Neuronal stem cell (in vitro differentiated cells): ENCODE data around the gene CHRD.

Experiments
- DNase-seq: peaks from one replicate; pipeline ENCODE4 v3.0.0-alpha.2; 2013; ENCODE audit warnings: low spot score
- H2AFZ ChIP-seq: one replicate; pipeline ENCODE4 v1.6.1; 2013; ENCODE audit warnings: mild to moderate bottlenecking, low read length, inconsistent platforms
- H2AK5ac ChIP-seq: 2 replicates; pipeline ENCODE4 v1.6.1; 2013; ENCODE audit warnings: low read depth, mild to moderate bottlenecking, inconsistent platforms, low read length, moderate library complexity, mixed read lengths
- H2BK120ac ChIP-seq: 2 replicates; pipeline ENCODE4 v1.6.1; 2013; ENCODE audit warnings: low read depth, mild to moderate bottlenecking, inconsistent platforms, low read length, moderate library complexity, mixed read lengths
- H2BK12ac ChIP-seq: one replicate; pipeline ENCODE4 v1.6.1; 2013; ENCODE audit warnings: low read length, inconsistent platforms
- H2BK15ac ChIP-seq: 2 replicates; pipeline ENCODE4 v1.6.1; 2013; ENCODE audit warnings: mild to moderate bottlenecking, low read length, inconsistent platforms, mixed read lengths
- H2BK5ac ChIP-seq: one replicate; pipeline ENCODE4 v1.6.1; 2013; ENCODE audit warnings: inconsistent platforms, mild to moderate bottlenecking, low read length, moderate library complexity
- H3K14ac ChIP-seq: one replicate; pipeline ENCODE4 v1.6.1; 2013; ENCODE audit warnings: low read length, inconsistent platforms
- H3K18ac ChIP-seq: 2 replicates; pipeline ENCODE4 v1.6.1; 2013; ENCODE audit warnings: low read length, inconsistent platforms
- H3K23ac ChIP-seq: 2 replicates; pipeline ENCODE4 v1.6.1; 2013; ENCODE audit warnings: low read depth, mild to moderate bottlenecking, mixed read lengths, low read length, inconsistent platforms; ENCODE audit not compliant: poor library complexity
- H3K27ac ChIP-seq: replicated peaks from 3 replicates; pipeline ENCODE4 v1.5.1; 2013; ENCODE audit warnings: low read length, inconsistent platforms
- H3K27me3 ChIP-seq, 3 experiments: 2 replicates each; pipeline ENCODE4 v1.6.1; 2013; ENCODE audit warnings: low read length in 3 of 3, mild to moderate bottlenecking in 2 of 3, inconsistent platforms in 1 of 3, low read depth in 1 of 3, mixed read lengths in 1 of 3, moderate library complexity in 1 of 3; ENCODE audit not compliant: control insufficient read depth in 3 of 3, insufficient read depth in 3 of 3
- H3K36me3 ChIP-seq, 2 donors: replicated peaks in 1 of 2; 2 replicates each; pipeline ENCODE4 v1.6.1; 2013; ENCODE audit warnings: low read length in 2 of 2; ENCODE audit not compliant: control insufficient read depth in 2 of 2, insufficient read depth in 2 of 2
- H3K4ac ChIP-seq: 2 replicates; pipeline ENCODE4 v1.6.1; 2013; ENCODE audit warnings: inconsistent platforms, mild to moderate bottlenecking, low read length, moderate library complexity
- H3K4me1 ChIP-seq, 2 donors: 1 replicate in 1 of 2; 2 replicates in 1 of 2; pipeline ENCODE4 v1.6.1; 2013; ENCODE audit warnings: low read length in 2 of 2, low read depth in 1 of 2; ENCODE audit not compliant: control insufficient read depth in 2 of 2, insufficient read depth in 1 of 2
- H3K4me2 ChIP-seq: one replicate; pipeline ENCODE4 v1.6.1; 2013; ENCODE audit warnings: mild to moderate bottlenecking, low read length, inconsistent platforms; ENCODE audit not compliant: insufficient read depth, poor library complexity, severe bottlenecking
- H3K4me3 ChIP-seq, 2 donors: 2 replicates each; pipeline ENCODE4 v1.5.1; 2013; ENCODE audit warnings: low read length in 2 of 2, mild to moderate bottlenecking in 2 of 2, inconsistent platforms in 1 of 2, moderate library complexity in 1 of 2
- H3K79me1 ChIP-seq: one replicate; pipeline ENCODE4 v1.6.1; 2013; ENCODE audit warnings: low read depth, mild to moderate bottlenecking, inconsistent platforms, low read length, moderate library complexity
- H3K9ac ChIP-seq: one replicate; pipeline ENCODE4 v1.6.1; 2013; ENCODE audit warnings: mild to moderate bottlenecking, low read depth, low read length, inconsistent platforms; ENCODE audit not compliant: poor library complexity
- H3K9me3 ChIP-seq, 2 donors: replicated peaks in 1 of 2; 2 replicates each; pipeline versions ENCODE3 to v1.6.1; 2013; ENCODE audit warnings: low read length in 2 of 2, mild to moderate bottlenecking in 2 of 2, inconsistent platforms in 1 of 2, low read depth in 1 of 2, mixed read lengths in 1 of 2, moderate library complexity in 1 of 2; ENCODE audit not compliant: control insufficient read depth in 2 of 2, insufficient read depth in 1 of 2
- H4K8ac ChIP-seq: one replicate; pipeline ENCODE4 v1.6.1; 2013; ENCODE audit warnings: low read depth, mild to moderate bottlenecking, inconsistent platforms, low read length, moderate library complexity
- H4K91ac ChIP-seq: one replicate; pipeline ENCODE4 v1.6.1; 2013; ENCODE audit warnings: low read length, low read depth, mild to moderate bottlenecking, inconsistent platforms; ENCODE audit not compliant: poor library complexity
- WGBS, 2 donors: extraction: QIAGEN DNeasy Blood & Tissue Kit; methylation state at CpG; one replicate each; pipeline ENCODE4 v1.1.7; 2013; ENCODE audit warnings: missing lambda C conversion rate in 2 of 2, mixed read lengths in 1 of 2; ENCODE audit not compliant: insufficient read length in 2 of 2, insufficient replicate concordance in 1 of 2; ENCODE audit errors: extremely low coverage in 2 of 2; 5-methylcytosine and 5-hydroxymethylcytosine counted together

The CHRD gene

DNA sequence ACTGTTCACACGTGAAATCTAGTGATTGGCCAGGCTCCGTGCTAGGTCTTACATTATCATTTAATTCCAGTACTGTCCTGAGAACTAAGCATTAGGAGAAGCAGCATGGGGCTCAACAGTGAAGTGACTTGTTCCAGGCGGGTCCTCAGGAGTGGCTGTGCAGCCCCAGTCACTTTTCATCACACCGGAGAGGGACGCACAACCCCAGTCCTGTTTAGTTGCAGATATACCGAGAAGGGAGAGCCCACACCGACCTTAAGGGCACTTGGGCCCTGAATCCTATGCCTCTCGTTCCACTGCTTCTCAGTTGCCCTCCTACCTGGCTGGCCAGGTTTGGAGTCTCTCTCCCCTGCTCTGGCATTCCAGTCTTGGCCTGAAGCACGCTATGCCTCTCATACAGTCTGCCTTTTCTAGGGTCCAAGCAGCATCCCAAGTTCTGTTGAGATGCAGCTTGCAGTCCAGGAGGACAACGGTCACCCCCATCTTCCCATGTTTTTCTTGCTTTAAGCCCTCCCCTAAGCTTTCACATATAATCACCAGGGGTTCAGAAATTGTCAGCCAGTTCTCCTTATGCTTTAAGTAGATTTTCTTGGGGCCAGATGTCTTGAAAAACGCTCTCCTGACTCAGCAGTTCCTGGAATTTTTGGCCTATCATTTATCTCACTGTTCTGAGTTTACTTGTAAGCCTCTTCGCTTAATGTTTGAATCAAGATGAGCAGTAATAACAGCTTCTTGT lies 32.4 kb upstream of the CHRD start:
- no peak for DNase-seq
- Histone ChIP-seq H4K8ac (no peak overlapping the region), H3K4me3 (no peak overlapping the region), H3K27me3 (no peaks in the 10 kb centered on the region), H3K14ac (no peak overlapping the region), H3K18ac (no peak overlapping the region), H2AK5ac (no peak overlapping the region), H3K4me2 (no peak overlapping the region), H2BK5ac (no peak overlapping the region), H3K9me3 (no peaks in the 10 kb centered on the region), H2BK15ac (no peak overlapping the region), H3K79me1 (no peaks in the 10 kb centered on the region), H3K4ac (no peak overlapping the region), H4K91ac (no peak overlapping the region), H3K4me1 (peaks cover 13 to 14% of the 10 kb centered on the region in 2 donors), H2BK120ac (no peak overlapping the region), H2BK12ac (no peak overlapping the region), H3K27ac (no peak overlapping the region), H3K23ac (no peak overlapping the region), H3K36me3 (peaks cover 38 to 76% of the 10 kb centered on the region in 2 donors), H3K9ac (peak overlapping the region; percentile 73), H2AFZ (no peak overlapping the region)
- no CpG with 5 or more reads among the region's 12 CpGs for WGBS, 2 donors

GRCh38 chr3:184348057-184348382 lies 31.8 kb upstream of the CHRD start:
- Histone ChIP-seq H4K91ac (no peak overlapping the region), H2BK15ac (no peak overlapping the region), H2AK5ac (no peak overlapping the region), H2BK12ac (no peak overlapping the region), H3K4ac (no peak overlapping the region), H3K9me3 (no peaks in the 10 kb centered on the region), H3K27me3 (no peaks in the 10 kb centered on the region), H3K27ac (no peak overlapping the region), H3K14ac (no peak overlapping the region), H3K18ac (no peak overlapping the region), H3K4me1 (peaks cover 13 to 14% of the 10 kb centered on the region in 2 donors), H3K36me3 (peaks cover 39 to 76% of the 10 kb centered on the region in 2 donors), H3K23ac (no peak overlapping the region), H3K79me1 (no peaks in the 10 kb centered on the region), H3K9ac (no peak overlapping the region), H2BK5ac (no peak overlapping the region), H3K4me2 (no peak overlapping the region), H4K8ac (no peak overlapping the region), H3K4me3 (no peak overlapping the region), H2AFZ (no peak overlapping the region), H2BK120ac (no peak overlapping the region)
- DNase-seq: no peak
- no CpG with 5 or more reads among the region's 4 CpGs for WGBS, 2 donors

- peaks cover 47 to 78% of the 10 kb centered on the region in 2 donors for H3K36me3 ChIP-seq
- no peaks in the 10 kb centered on the region for H3K27me3 ChIP-seq
- H2AK5ac ChIP-seq: no peak overlapping the region
- no peak overlapping the region for H2BK12ac ChIP-seq
- no peaks in the 10 kb centered on the region for H3K9me3 ChIP-seq
- H4K91ac ChIP-seq: no peak overlapping the region
- no peak overlapping the region for H3K4me2 ChIP-seq
- H2BK5ac ChIP-seq: no peak overlapping the region
- H3K18ac ChIP-seq: no peak overlapping the region
- H2BK15ac ChIP-seq: no peak overlapping the region
- H3K9ac ChIP-seq: no peak overlapping the region
- no CpG with 5 or more reads among the region's 10 CpGs for WGBS, 2 donors
- no peak overlapping the region for H2BK120ac ChIP-seq
- no peak overlapping the region for H3K4ac ChIP-seq
- H2AFZ ChIP-seq: no peak overlapping the region
- peaks cover 13 to 15% of the 10 kb centered on the region in 2 donors for H3K4me1 ChIP-seq
- no peak for DNase-seq
- no peak overlapping the region for H3K14ac ChIP-seq
- no peak overlapping the region for H4K8ac ChIP-seq
- H3K4me3 ChIP-seq: no peak overlapping the region
- peaks cover 3% of the 10 kb centered on the region for H3K79me1 ChIP-seq
- H3K27ac ChIP-seq: no peak overlapping the region
- H3K23ac ChIP-seq: no peak overlapping the region
Observed at GRCh38 chr3:184349563-184350470, 30.0 kb upstream of the CHRD start.

- Histone ChIP-seq H3K36me3 (peaks cover 55 to 83% of the 10 kb centered on the region in 2 donors), H4K8ac (no peak overlapping the region), H2AK5ac (no peak overlapping the region), H3K4me1 (peaks cover 9 to 10% of the 10 kb centered on the region in 2 donors), H2BK15ac (no peak overlapping the region), H3K14ac (no peak overlapping the region), H3K9me3 (no peaks in the 10 kb centered on the region), H3K18ac (no peak overlapping the region), H3K23ac (no peak overlapping the region), H2BK120ac (no peak overlapping the region), H3K4me3 (no peak overlapping the region), H2AFZ (no peak overlapping the region), H2BK5ac (no peak overlapping the region), H3K4me2 (no peak overlapping the region), H3K27me3 (no peaks in the 10 kb centered on the region), H4K91ac (no peak overlapping the region), H3K4ac (no peak overlapping the region), H3K79me1 (peaks cover 4% of the 10 kb centered on the region), H3K27ac (no peak overlapping the region), H3K9ac (no peak overlapping the region), H2BK12ac (no peak overlapping the region)
- WGBS, 2 donors: no CpG with 5 or more reads among the region's 6 CpGs
- no peak for DNase-seq
Observed at GRCh38 chr3:184350618-184351017, 29.2 kb upstream of the CHRD start.
